T-helper 1 cell treated with Interleukin-12 subunit alpha and Interleukin-12 subunit beta and Interleukin-4 antibody, amounts not matched to agents 30 ng/mL and 1 ng/mL, for 36 hours (primary cell): ENCODE measurements around the gene PRM2. TPM values are rescaled to one million over a fixed set of nuclear protein-coding genes. Genes with fewer than 3 reads are reported as not detected.

Experiments used
- intact Hi-C: fragments of 100-400 bp; cut with micrococcal nuclease; formaldehyde crosslinking; loops from one replicate; pipeline ENCODE4 v1.15.1; 2024
- total RNA-seq: library from RNA; stranded (reverse); gene quantifications from 2 replicates; pipeline ENCODE4 v1.2.3, GENCODE V29; 2022

The PRM2 gene
- total RNA-seq, 1 donor from 2014 or later, result not detected

DNA sequence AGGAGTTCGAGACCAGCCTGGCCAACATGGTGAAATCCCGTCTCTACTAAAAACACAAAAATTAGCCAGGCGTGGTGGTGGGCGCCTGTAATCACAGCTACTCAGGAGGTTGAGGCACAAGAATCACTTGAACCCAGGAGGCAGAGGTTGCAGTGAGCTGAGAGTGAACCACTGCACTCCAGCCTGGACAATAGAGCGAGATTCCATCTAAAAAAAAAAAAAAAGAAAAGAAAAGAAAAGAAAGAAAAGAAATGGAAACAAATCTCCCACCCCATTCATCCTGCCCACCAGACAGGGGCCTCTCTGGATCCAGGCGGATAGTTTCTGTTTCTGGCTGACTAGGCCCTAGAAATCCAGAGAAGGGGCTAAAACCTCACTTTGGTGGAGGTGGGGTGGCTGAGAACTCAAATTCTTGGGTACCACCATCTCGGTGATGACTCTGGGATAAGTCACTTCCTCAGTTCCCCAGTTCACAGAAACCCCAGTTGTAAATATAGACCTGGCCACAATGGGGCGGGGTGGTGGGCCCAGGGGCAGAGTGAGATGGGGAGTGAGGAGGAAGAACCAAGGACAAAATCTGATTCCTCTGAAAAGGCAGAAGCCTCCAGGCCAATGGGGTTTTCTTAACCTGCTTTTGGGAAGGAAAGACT is 42.4 kb downstream of the PRM2 start:
- intact Hi-C loops, result loop anchor here (1.0 to 2.0 kb wide), 8 partner anchors 9 to 269 kb away; no protein-coding TSS in a partner anchor

DNA sequence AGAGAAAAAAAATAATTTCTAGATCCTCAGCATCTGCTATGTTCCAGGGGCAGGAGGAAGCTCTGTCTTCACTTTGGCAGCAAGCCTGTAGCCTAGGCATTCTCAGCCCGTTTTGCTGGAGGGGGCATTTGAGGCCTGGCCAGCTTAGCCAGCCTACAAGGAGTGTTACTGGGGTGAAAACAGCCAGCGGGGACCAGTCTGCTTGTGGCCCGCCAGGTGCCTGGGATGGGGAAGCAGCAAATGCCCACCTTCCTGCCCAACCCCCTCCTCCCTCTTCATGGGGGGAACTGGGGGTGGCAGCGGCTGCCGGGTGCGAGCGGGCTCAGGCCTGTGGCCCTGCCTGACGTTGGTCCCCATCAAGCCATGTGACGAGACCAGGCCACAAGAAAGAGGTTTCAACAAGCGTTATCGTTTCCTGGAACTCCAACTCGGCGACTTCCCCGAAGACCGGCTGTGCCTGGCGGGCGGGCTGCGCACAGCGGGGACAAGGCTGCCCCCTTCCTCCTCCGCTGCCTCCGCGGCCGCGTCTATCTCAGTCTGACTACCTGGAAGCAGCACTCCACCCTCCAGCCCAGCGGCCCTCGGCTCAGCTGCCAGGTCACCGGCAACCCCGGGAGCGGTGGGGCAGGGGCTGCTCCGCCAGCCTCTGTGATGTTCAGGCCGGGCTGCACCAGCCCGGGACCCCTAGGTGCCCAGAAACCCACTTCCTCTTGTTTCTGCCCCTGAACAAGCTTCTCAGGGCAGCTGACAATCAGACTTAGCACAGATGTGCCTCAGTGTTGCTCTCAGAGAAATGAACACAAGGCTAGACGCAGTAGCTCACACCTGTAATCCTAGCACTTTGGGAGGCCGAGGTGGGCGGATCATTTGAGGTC is 43.2 kb downstream of the PRM2 start:
- intact Hi-C loops, result loop anchor here (1.0 to 2.0 kb wide), 7 partner anchors 8 to 268 kb away; no protein-coding TSS in a partner anchor

DNA sequence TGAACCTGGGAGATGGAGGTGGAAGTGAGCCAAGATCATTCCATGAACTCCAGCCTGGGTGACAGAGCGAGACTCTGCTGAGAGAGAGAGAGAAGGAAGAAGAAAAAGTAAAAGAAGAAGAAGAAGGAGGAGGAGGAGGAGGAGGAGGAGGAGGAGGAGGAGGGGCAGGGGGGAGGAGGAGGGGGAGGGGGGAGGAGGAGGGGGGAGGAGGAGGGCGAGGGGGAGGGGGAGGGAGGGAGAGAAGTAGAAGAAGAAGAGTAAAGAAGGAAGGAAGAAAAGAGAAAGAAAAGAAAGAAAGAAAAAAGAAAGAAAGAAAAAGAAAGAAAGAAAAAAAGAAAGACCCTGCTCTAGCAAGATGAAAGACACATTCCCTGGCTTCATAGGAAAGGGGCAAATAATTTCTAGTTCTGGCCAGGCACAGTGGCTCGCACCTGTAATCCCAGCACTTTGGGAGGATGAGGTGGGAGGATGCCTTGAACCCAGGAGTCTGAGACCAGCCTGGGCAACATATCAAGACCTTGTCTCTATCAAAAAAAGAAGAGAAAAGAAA is 43.9 kb downstream of the PRM2 start:
- intact Hi-C loops, result loop anchor here (2.0 kb wide), 3 partner anchors 58 to 244 kb away; no protein-coding TSS in a partner anchor

DNA sequence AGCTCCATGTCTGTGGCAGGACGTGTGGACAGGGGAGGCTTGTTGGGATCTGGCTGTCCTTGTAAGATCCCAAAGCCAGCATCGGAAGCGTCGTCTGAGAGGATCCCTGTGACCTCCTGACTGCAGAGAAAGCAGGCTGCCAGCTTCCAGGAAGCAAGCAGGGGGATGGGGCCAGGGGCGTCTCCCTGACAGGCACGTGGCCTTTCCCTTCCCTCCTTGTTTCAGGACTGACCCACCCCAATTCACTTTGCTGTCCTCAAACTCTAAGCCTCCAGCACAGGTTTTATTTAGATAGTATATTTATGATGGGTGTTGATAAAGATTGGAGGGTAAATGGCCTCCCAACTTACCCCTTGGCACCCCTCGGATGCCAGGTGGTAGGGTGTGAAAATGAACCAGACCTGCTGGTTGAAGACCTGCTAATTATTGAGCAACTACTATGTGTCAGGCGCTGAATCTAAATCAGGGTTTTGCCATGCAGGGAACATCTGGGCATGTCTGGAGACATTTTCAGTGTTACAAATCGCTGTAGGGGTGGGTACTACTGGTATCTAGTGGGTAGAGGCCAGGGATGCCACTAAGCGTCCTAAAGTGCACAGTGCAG is 44.8 kb downstream of the PRM2 start:
- intact Hi-C loops, result no loop called here

DNA sequence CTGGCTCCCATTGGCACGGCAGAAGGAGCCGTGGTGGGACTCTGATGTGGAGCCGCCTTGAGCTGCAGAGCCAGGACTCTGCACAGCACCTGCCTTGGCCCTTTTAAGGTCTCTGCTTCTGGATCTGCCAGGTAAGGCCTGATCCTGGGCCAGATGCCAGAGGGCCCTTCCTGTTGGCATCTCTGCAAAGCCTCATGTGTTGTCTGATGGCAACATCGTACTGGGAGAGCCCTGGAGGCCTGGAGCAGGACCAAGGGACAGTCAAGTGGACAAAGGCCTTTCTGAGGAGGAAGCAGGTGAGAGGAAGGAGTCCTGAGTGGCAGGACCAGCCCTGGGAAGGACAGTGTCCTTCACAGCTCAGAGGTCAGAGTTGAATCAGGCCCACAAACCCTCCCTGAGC is 46.4 kb downstream of the PRM2 start:
- intact Hi-C loops, result no loop called here

DNA sequence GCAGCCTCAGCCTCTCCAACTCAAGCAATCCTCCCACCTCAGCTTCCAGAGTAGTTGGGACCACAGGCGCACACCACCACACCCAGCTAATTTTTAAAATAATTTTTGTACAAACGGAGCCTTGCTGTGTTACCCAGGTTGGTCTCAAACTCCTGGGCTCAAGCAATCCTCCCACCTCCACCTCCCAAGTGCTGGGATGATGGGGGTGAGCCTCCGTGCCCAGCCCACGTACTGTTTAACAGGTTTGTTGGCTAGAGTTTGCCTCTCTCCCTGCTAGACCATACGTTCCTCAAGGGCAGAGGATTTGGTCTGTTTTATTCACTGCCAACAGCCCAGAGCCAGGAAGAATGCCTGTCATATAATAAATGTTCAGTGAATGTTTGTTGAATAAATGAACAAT is 46.8 kb downstream of the PRM2 start:
- intact Hi-C loops, result no loop called here

DNA sequence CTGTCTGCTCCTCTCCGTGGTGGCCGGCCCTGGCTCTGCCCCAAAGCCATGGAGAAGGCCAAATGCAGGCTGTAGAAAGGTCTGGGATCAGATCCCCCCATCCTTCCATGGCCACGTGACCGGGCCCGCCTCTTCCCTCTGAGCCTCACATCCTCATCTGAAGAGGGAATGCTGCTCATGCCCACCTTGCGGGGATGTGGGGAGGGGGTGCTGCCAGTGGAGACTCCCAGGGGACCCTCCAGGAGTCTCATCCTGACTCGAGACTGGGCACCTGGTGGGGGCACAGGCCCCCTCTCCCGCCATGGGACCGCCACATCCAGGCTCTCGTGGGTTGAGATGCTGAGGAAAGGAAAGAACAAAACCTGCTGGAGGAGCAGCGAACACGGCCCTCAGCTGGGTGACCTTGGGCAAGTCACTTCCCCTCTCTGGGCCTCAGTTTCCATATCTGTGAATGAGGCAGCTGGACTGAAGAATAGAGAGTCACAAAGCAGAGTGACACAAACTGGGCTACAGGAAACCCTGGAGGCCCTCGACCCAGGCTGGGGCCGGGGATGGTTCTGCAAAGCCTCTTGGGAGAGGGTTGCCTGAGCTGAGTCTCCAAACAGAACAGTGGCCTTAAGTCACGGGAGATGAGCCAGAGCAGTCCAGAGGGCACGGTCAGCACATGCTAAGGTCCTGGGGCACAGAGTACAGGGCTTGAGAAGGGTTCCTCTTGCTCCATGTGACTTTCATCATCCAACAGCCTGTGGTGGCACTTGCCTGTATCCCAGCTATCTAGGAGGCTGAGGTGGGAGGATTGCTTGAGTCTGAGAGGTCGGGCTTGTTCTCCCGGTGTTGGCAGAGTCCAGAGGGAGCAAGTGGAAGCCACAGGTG is 50.4 kb downstream of the PRM2 start:
- intact Hi-C loops, result loop anchor here (1.0 to 2.0 kb wide), 8 partner anchors 7 to 261 kb away; no protein-coding TSS in a partner anchor

Other genes starting within 250 kb of the PRM2 start
- gene SOCS1, start 20.3 kb downstream of the PRM2 start, total RNA-seq, result 211 and 217 TPM in 2 replicates
- not detected in 2 replicates for gene TNP2, start 7.2 kb downstream of the PRM2 start, total RNA-seq
- gene PRM3, start 2.9 kb downstream of the PRM2 start, total RNA-seq, result not detected in 2 replicates
- not detected in 2 replicates for gene PRM1, start 4.8 kb upstream of the PRM2 start, total RNA-seq
- 40.5 and 41.0 TPM in 2 replicates for gene RMI2, start 69.0 kb upstream of the PRM2 start, total RNA-seq